Ovary (tissue), 3 donors: ENCODE data around the gene RSU1.

Source experiments
- CTCF ChIP-seq, 3 donors: fragments of 450-650 bp in 2 of 3; fragments of 200-600 bp in 1 of 3; IDR thresholded peaks; one replicate each; pipeline versions ENCODE4 v1.5.1 to v1.8.0; 2016 to 2022; ENCODE audit warnings: antibody characterized with exemption in 3 of 3, mild to moderate bottlenecking in 1 of 3
- EP300 ChIP-seq: sonication (generic); formaldehyde crosslinking; IDR thresholded peaks from one replicate; pipeline ENCODE4 v1.6.1; 2017; ENCODE audit warnings: antibody characterized with exemption
- POLR2A ChIP-seq: fragments of 450-650 bp; IDR thresholded peaks from one replicate; pipeline ENCODE4 v1.6.1; 2017; ENCODE audit warnings: antibody characterized with exemption, mild to moderate bottlenecking, moderate library complexity
- donor health status: DM: no; HTN: no; CAD: no.

- no peak for TF ChIP-seq CTCF (IDR thresholded peaks at IDR 0.05)
- no peak for TF ChIP-seq POLR2A
- TF ChIP-seq EP300: no peak
Observed at GRCh38 chr10:16612981-16613355, 204.3 kb downstream of the RSU1 start.
